ENCODE data around the gene FAM174B.

The FAM174B gene

DNA sequence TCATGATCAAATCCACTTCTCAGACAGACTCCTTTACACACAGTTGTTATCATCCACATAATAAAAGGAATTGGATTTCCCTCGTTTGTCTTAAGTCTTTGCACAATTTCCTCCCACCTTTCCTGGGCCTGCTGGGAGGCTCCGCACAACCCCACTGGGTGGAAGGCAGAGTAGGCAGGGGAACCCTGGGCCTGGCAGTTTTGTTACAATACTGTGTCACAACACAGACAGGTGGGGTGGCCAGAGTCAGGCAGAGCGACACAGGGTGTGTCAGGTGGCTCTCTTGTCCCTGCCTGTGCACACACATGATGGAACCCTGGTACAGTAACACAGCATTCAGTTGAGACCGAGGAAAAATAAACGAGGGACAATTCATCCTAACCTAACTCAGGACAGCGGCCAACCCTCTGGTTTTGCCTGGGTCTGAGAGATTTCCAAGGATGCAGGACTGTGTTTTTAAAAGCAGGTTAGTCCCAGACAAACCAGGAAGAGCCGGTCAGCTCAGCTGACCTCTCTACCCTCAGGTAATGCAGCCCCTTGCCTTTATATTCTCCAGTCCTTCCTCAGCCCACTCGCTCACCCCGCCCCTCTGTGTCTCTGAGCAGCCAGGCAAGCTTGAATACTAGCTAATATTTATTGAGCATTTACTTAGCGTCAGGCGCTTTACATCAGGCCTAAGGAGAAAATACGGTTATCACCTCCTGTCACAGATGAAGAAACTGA is 8.8 kb upstream of the FAM174B start:
- DNase-seq (ENCODE audit: low read depth): no peak

DNA sequence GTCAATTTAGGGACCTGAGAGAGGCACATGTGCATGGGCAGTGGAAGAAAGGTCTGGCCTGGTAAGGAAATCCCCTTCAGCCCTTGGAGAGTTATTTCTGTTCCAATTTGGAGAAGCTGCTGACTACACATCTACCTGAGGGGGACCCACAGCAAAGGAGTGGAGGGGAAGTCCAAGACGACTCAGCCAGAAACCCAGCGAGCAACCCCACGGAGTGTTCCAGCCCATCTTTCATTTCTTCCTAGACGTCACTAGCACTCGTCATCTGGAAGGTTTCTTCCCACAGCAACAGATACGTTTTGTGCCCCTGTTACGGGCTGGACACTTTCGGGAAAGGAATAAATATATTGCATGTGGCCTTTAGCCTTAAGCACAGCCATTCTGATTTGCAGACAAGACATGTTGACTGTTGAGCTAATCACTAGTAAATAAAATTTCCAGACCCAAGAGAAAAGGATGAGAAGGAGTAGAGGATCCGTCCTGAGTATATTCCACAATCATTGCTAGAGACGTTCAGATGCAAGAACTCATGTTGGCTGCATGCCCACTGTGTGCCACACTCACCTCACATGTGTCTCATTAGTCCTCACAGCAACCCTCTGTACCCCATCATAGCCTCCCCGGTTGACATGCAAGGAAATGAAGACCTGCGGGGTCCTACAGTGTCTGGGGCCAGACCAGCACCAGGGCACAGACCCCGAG is 7.8 kb upstream of the FAM174B start:
- DNase-seq (ENCODE audit: low read depth): no peak

DNA sequence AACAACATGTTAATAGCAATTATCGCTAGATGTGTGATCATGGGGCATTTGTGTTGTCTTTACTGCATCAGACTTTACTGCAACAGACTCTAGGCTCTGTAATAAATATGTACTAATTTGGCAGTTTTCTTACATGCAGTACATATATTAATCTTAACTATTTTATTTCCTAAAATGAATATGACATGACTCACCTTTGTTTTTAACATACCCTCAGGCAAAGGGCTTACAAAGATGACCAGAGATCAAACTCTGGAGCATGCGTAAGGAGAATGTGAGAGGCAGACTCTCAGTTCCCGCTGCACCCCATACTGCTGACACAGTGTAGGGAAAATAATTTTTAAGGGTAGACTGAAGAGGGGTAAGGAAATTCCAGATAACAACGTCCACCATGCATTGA is 7.2 kb upstream of the FAM174B start:
- no peak for DNase-seq (ENCODE audit: low read depth)

DNA sequence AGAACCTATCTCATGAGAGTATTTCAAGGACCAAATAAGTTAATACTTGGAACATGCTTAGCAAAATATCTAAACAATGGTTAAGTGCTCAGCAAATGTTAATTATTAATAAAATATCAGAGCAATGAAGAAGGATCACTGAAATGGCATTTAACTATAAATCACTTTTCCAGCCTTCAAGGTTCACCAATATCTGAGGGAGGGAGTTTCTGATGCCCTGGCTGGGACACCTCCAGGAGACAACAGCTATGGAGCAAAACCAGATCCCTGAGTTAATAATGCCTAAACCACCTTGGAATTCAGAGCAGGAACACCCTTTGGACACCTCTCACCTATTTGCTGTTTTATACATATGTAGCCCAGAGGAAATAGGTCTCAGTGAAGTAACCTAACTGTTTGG is 6.4 kb upstream of the FAM174B start:
- no peak for DNase-seq (ENCODE audit: low read depth)

DNA sequence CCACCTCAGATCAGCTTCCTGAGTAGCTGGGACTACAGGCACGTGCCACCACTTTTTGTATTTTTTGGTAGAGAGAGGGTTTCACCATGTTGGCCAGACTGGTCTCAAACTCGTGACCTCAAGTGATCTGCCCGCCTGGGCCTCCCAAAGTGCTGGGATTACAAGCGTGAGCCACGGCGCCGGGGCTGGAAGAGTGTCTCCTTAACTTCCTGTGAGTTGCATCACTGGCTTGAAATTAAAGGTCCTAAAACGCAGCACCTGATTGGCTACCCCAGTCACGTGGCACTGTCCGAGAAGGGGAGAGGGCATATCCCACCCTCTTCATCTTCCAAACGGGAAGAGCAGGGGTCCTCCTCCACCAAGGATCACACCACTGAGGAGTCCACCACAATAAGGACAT is 5.5 kb upstream of the FAM174B start:
- no peak for DNase-seq (ENCODE audit: low read depth)

DNA sequence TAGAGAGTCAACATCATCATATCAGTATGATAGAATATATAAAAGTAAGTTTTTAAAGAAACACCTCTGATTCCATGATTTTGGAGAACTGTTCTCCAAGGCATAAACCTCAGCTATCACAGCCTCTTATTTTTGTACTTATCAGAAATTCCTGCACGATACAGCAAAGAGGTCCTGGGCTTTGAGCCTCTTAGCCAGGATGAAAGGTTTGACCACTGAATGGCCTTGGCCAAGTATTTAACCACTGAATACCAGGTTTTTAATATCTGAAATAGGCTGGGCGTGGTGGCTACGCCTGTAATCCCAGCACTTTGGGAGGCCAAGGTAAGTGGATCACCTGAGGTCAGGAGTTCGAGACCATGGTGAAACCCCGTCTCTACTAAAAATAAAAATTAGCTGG is 1.9 kb upstream of the FAM174B start:
- DNase-seq (ENCODE audit: low read depth): no peak

DNA sequence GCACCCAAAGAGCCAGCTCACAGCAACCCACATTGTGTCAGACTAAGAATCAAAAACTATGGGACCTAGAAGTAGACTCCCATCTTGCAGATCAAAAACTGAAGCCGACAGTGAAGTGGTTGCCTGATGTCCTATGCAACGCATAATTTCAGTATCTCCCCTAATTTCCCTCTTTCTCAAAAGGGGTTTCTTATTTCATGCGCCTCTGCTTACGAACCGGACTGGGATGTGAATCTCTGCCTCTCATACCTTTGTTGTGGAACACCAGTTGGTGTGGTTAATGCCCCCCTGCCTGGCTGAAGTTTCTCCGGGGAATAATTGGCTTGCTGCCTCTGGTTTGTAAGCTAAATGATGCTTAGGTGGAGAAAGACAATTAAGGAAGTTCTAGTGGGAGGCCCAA is 514 bp upstream of the FAM174B start:
- no peak for DNase-seq (ENCODE audit: low read depth)

DNA sequence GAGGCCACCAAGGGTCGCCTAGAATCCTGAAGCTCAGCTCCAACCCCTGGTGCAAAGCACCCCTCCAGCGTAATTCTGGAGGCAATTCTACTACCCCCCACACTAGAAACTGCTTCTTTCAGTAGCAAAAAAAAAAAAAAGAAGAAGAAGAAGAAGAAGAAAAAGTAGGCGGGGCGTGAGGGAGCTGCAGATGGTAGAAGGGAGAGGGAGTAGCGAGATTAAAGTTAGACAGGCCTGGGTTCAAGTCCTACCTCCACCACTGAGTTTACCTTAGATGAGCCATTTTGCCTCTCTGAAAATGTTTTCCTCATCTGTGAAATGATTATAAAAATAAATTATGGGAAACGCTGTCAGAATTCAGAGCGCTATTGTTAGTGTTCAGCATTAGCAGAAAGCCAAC is 913 bp downstream of the FAM174B start:
- no peak for DNase-seq (ENCODE audit: low read depth)

DNA sequence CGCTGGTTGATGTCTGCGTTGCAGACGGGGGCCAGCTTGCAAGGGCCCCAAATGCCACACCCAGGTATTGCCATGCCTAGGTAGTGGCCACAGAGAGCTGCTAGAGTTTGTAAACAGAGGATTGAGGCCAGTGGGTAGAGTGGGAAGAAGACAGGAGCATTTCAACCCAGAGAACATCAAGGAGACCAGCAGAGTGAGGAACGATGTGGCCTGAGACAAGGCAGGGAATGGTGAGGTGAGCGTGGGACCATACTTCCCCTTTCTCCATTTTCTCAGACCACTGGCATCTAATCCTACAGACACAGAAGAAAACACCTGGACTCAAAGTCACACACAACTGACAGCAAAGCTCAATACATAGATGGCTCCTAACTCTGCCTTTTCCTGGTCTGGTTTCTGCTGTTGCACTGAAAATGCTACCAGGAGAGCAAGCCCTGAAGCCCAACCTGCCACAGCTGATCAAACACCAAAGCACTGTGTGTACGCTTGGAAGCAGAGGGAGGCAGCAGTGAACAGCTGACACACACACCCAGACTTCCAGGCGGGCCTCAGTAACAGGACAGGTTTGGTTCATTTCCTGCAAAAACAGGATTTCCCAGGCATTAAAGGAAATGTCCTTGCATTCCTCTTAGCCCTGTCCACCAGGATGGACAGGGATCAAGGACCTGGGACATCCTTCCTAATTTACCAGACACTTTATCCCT is 1.6 kb downstream of the FAM174B start:
- DNase-seq (ENCODE audit: low read depth): no peak

DNA sequence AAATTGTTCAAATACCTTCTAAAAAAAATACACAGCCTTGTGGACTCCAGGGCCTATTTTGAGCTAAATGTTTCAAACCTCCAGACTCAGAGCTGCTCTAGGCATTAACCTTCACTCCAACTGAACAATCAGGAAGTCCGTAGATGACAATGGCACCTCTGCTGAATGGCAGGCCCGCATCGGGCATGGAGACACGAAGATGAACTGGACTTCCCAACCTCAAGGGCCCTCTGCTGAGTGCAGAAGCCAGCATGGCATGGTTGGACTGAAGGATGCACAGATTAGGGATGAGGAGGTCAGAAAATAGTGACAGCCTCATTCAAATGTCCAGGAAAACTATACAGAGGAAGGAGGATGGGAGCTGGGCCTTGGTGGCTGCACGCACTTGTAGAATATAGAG is 2.2 kb downstream of the FAM174B start:
- DNase-seq (ENCODE audit: low read depth): no peak

DNA sequence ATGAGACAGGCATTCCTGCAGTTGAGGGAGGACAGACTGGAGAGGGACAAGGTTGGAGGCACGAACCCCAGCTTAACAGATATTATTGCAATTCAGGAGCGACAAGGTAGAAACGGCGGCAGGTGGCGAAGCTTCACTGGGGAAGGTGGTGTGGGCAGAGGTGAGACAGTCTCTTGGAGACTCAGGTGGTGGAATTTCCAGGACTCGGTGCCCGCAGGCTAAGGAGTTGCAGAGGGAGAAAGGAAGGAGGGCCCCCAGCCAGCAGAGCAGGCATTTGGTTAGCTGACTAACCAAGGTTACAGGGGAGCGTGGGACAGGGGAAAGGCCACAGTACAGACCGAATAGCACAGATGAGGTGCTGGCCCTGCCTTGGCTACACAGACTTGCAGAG is 3.0 kb downstream of the FAM174B start:
- DNase-seq (ENCODE audit: low read depth): no peak

DNA sequence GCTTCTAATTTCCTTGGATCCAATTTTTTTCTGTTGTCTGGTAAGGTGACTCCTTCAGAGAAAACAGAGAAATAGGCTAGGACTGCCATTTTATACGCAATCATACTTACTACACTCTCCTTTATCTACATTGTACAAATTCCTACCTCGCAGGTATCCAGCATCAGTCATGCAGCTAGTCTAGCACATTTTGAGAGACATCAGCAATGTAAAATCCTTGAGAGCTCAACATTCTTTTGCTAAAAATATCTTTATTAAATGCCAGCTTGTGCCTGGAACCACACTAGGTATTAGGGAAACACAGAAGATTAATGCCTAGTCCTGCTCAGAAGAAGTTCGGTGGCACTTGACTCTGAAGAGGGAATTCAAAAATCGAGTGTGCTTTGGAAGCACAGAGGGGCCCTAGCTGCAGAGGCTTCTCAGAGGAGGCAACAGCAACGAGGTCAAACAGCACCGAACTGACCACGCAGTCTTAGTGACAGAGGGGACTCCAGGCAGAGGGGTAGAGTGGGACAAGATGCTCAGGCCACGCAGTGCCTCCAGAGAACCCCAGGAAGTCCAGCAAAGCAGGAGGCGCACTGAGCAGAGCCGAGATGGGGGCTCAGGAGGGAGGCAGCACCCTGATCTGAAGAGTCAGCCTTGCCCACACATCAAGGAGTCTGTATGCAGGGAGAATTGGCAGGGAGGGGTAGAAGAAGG is 3.5 kb downstream of the FAM174B start:
- DNase-seq (ENCODE audit: low read depth): no peak

DNA sequence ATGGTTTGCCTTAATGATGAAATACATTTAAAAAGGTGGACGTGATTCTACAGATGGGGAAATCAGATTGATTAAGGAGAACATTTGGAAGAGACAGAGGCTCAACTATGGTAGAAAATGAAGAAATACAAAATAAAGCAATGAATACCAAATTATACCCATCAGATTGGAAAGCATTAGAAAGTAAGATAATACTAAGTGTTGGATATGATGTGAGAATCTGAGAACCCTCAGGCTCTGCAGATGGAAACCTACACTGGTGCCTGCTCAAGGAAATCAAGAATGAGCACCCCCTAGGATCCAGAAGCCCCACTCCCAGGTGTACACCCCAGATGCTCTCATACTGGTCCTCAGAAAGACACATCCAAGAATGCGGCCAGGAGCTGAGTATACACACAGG is 4.6 kb downstream of the FAM174B start:
- DNase-seq (ENCODE audit: low read depth): no peak

DNA sequence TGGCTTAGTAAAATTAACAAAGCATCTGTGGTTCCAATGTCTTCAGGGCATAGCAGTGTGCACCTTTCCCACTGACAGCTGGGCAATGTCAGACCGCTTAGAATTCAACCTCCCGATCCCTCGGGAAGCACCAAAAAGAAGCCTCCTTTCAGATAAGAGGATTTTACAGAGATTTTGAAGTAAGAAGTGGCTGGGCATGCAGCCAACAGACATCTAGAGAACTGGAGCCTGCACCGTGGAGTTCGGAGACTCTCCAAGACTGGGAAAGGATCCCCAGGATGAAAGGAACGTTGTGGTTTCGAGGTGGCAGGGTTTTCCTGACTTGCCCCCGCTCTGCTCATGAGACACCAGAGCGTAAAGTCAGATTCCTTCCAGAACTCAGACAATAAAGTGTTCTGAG is 5.3 kb downstream of the FAM174B start:
- DNase-seq (ENCODE audit: low read depth): no peak

DNA sequence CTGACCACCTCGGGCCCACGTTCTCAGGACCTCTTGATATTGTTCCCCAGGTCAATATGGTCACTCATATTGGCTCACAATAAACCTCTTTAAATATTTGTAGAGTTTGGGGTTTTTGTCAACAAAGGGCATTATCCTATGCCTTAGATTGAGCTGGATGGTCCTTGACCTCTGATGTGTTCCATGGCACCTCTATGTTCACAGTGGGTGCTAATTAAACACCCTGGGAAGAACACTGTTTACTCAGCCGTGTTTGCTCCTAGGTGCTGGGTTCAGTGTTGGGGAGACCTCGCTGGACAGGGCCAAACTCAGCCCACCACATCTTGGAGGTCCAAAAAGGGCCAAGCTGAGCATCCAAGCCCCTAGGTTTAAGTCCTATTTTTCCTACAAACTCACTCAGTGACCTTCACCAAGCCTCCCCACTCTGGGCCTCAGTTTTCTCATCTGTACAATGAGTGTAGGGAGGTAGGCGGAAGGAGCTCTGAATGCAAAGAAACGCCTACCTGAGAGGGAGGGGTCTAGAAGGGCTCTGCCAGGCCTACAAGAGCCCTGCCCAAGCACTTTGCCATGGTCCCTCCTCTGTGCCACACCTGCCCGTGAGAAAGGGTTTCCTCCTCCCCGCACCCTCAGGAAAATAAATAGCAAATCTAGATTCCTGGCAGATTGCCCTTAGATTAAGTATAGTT is 7.2 kb downstream of the FAM174B start:
- no peak for DNase-seq (ENCODE audit: low read depth)

DNA sequence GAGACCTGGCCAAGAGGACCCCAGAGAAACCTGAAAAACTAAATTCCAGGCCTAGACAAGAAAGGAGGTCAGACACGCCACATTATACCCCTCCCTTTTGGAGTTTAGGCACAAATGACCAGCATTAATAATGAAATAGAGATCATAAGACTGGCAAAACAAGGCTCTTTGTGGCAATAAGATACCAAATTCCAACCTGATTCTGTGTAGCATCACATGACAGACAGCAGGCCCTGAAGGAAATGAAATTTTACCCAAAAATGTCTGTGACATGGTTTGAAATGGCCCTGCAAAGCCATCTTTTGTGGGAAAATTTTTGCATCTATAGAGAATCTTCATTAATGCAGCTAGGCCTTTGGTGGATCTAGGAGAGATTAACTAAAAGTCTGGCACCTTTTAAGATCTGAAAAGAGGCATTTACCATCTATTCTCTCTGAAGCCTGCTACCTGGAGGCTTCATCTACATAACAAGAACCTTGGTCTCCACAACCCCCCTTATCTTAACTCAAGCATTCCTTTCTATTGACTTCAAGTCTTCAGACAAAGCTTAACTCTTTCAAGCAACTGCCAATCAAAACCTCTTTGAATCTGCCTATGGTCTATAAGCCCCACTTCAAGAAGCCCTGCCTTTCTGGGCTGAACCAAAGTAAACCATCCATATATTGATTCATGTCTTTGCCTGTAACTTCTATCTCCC is 8.0 kb downstream of the FAM174B start:
- no peak for DNase-seq (ENCODE audit: low read depth)

DNA sequence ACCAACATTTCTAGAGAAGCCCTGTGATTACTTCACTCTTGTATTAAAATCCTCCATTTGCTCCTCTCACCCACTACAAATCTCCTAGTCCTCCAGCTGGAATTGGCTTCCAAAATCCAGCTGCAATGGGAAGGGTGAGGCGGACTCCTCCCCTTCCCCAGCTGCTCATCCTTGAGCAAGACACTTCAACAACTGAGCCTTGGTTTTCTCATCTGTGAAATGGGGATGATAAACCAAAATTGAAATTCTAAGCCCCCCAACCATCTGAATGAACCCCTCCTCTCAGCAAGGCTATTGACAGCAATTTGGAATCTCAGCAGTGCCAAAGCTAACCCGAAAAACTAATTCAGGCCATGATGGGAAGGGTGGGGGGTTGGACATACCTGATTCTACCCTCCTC is 9.4 kb downstream of the FAM174B start:
- no peak for DNase-seq (ENCODE audit: low read depth)

DNA sequence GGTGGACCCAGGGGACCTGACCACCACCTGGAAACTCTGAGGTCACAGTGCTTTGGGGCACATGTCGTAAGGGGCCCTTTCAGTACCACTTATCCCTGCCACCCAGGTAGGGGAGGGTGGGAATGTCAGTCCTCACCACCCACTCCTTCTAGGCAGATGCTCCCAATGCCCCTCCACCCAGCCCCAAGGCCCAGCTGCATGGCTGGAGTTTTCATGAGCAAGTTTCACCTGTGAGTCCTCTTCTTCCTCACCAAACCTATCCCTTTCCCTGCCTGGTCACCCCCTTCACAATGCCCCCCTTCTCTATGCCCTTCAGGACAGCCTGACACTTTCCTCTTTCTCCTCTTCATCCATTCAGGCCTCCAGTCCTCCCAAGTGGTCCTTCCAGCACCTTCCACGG is 9.8 kb downstream of the FAM174B start:
- DNase-seq (ENCODE audit: low read depth): no peak

DNA sequence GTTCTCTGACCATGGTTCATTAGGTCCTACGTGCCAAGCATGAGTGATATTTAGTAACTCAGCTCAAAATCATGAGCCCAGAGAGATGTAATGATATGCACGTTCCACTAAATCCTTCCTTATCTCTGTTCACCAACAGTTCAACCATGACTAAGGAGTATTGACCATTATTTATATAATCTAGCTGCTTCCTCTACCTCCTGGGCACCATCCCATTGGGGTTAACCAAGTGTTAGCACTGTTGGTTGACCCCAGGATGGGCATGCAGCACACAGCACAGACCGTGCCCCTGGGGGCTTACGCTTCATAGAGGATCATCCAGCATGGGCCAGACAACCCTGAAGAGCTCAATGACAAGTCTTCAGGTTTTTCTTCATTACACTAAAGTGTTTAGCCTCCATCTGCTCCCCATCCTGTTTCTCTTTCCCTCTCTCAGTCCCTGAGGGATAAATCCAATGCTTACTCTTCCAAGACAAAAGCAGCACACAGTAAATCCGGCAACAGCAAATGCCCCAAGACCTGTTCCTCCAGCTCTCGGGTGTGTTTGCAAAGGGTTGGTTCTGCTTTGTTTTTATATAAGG is 10.4 kb downstream of the FAM174B start:
- DNase-seq (ENCODE audit: low read depth): no peak

DNA sequence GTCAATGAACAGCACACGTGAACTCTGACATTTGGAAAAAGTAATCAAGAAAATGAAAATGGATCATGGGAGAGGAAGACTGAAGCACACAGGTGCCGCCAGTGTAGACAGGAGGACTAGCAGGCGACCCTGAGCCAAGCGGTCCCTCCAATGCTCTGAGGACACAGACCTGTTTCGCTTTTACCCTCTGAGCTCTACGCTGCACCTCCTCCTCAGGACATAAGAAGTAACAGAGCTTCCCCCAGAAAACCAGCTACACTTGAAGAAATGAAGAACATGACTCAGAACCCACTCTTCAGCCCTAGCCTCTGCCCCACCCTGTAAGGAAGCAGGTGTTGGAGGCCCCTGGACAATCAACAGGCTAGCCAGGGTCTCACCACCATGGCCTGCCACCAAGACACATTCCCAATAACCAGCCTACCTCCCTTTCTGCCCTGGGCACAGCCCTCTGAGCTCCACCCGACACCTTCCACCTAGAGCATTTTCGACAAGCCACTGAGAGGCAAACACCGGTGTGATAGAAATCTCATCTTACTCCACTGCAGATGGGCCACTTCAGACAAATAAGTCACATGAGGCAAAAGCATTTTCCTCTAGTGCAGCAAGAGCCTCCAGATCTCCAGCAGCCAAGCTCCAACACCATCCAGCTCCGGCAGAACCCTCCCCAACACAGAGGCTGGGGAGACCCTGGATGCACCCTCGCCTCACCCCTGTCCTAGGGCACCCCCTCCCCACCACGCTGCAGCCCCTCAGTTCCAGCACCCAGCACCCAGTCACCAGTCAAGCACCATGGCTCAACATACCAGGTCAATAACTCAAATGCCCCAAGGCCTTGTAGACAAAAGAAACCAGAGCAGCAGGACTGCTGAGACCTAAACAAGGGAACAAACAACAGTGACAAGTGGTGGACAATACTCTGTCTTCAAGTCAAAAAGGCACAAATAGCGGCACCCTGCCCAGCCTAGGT is 11.4 kb downstream of the FAM174B start:
- DNase-seq (ENCODE audit: low read depth): no peak
